ENCODE data around the gene SCART1. TPM values are rescaled to one million over a fixed set of nuclear protein-coding genes. Genes with fewer than 3 reads are reported as not detected.

SCART1 gene
- total and polyA plus RNA-seq, 2 experiments from 2014 or later = 0.89 to 5.6 TPM

- H3K27ac ChIP-seq = no peak overlapping the region
- no peak for DNase-seq (ENCODE audit: low read depth in 1 of 2, low spot score in 1 of 2)
- TF ChIP-seq CTCF (IDR thresholded peaks at IDR 0.05; ENCODE audit: low read depth, low read length) = no peak
- no peaks in the 10 kb centered on the region for H3K36me3 ChIP-seq
- H3K4me3 ChIP-seq = no peak overlapping the region
- H3K27me3 ChIP-seq = no peaks in the 10 kb centered on the region
- no peaks in the 10 kb centered on the region for H3K4me1 ChIP-seq (ENCODE audit: low read depth)
- no peaks in the 10 kb centered on the region for H3K9me3 ChIP-seq (ENCODE audit: low read depth)
These were observed 7.7 kb upstream of the SCART1 start for GRCh38 chr10:133445751-133446708.

GRCh38 chr10:133446979-133447378 is 6.8 kb upstream of the SCART1 start:
- Histone ChIP-seq H3K4me3 (no peak overlapping the region), H3K36me3 (no peaks in the 10 kb centered on the region), H3K27me3 (no peaks in the 10 kb centered on the region), H3K9me3 (ENCODE audit: low read depth) (no peaks in the 10 kb centered on the region), H3K4me1 (ENCODE audit: low read depth) (no peaks in the 10 kb centered on the region), H3K27ac (no peak overlapping the region)
- no peak for DNase-seq (ENCODE audit: low read depth in 1 of 2, low spot score in 1 of 2)
- no peak for TF ChIP-seq CTCF (IDR thresholded peaks at IDR 0.05; ENCODE audit: low read depth, low read length)

GRCh38 chr10:133448120-133448519 is 5.6 kb upstream of the SCART1 start:
- H3K4me3 ChIP-seq = no peak overlapping the region
- H3K27me3 ChIP-seq = no peaks in the 10 kb centered on the region
- TF ChIP-seq CTCF (IDR thresholded peaks at IDR 0.05; ENCODE audit: low read depth, low read length) = no peak
- H3K4me1 ChIP-seq (ENCODE audit: low read depth) = no peaks in the 10 kb centered on the region
- H3K36me3 ChIP-seq = no peaks in the 10 kb centered on the region
- no peak for DNase-seq (ENCODE audit: low read depth in 1 of 2, low spot score in 1 of 2)
- no peaks in the 10 kb centered on the region for H3K9me3 ChIP-seq (ENCODE audit: low read depth)
- no peak overlapping the region for H3K27ac ChIP-seq

GRCh38 chr10:133451346-133451745 is 2.4 kb upstream of the SCART1 start:
- no peak overlapping the region for H3K4me3 ChIP-seq
- H3K27ac ChIP-seq = no peak overlapping the region
- H3K27me3 ChIP-seq = no peaks in the 10 kb centered on the region
- no peaks in the 10 kb centered on the region for H3K9me3 ChIP-seq (ENCODE audit: low read depth)
- TF ChIP-seq CTCF (IDR thresholded peaks at IDR 0.05; ENCODE audit: low read depth, low read length) = no peak
- DNase-seq (ENCODE audit: low read depth in 1 of 2, low spot score in 1 of 2) = no peak
- no peaks in the 10 kb centered on the region for H3K4me1 ChIP-seq (ENCODE audit: low read depth)
- H3K36me3 ChIP-seq = no peaks in the 10 kb centered on the region

GRCh38 chr10:133452453-133452852 is 1.3 kb upstream of the SCART1 start:
- H3K27ac ChIP-seq = no peak overlapping the region
- no peak overlapping the region for H3K4me3 ChIP-seq
- no peaks in the 10 kb centered on the region for H3K4me1 ChIP-seq (ENCODE audit: low read depth)
- no peaks in the 10 kb centered on the region for H3K36me3 ChIP-seq
- DNase-seq (ENCODE audit: low read depth in 1 of 2, low spot score in 1 of 2) = no peak
- TF ChIP-seq CTCF (IDR thresholded peaks at IDR 0.05; ENCODE audit: low read depth, low read length) = no peak
- H3K9me3 ChIP-seq (ENCODE audit: low read depth) = no peaks in the 10 kb centered on the region
- H3K27me3 ChIP-seq = no peaks in the 10 kb centered on the region

All from cardiac muscle cell (in vitro differentiated cells and primary cell).